Neural cell (in vitro differentiated cells): ENCODE measurements around the gene CCDC181. TPM values are rescaled to one million over a fixed set of nuclear protein-coding genes. Genes with fewer than 3 reads are reported as not detected.

Experiments
- H2AFZ ChIP-seq: fragments of 200-600, 300-800 bp; sonication (generic), shearing (Covaris generic); 2 replicates; pipeline ENCODE4 v1.6.0; 2014; ENCODE audit warnings: low read depth, mild to moderate bottlenecking, antibody characterized with exemption, low read length, moderate library complexity
- H3F3A ChIP-seq: fragments of 200-600 bp; shearing (Covaris generic); 2 replicates; pipeline ENCODE4 v1.6.1; 2016; ENCODE audit warnings: mild to moderate bottlenecking, moderate library complexity, mixed read lengths, antibody characterized with exemption, low read length; ENCODE audit not compliant: insufficient read depth, poor library complexity, severe bottlenecking
- H3K27ac ChIP-seq: fragments of 200-600, 300-800 bp; sonication (generic), shearing (Covaris generic); 2 replicates; pipeline ENCODE4 v1.5.1; 2014; ENCODE audit warnings: mild to moderate bottlenecking, low read length, moderate library complexity
- H3K27me3 ChIP-seq: fragments of 300-800, 200-600 bp; sonication (generic), shearing (Covaris generic); 2 replicates; pipeline ENCODE4 v1.6.0; 2014; ENCODE audit warnings: mild to moderate bottlenecking, low read depth, low read length, moderate library complexity; ENCODE audit not compliant: insufficient read depth
- H3K36me3 ChIP-seq: fragments of 300-800, 200-600 bp; sonication (generic), shearing (Covaris generic); 2 replicates; pipeline ENCODE4 v1.5.1; 2014; ENCODE audit warnings: mild to moderate bottlenecking, antibody characterized with exemption, low read length, moderate library complexity; ENCODE audit not compliant: insufficient read depth
- H3K4me2 ChIP-seq: fragments of 300-800, 200-600 bp; sonication (generic), shearing (Covaris generic); 2 replicates; pipeline ENCODE4 v1.6.0; 2014; ENCODE audit warnings: mild to moderate bottlenecking, low read length
- H3K4me3 ChIP-seq: fragments of 300-800, 200-600 bp; sonication (generic), shearing (Covaris generic); 2 replicates; pipeline ENCODE4 v1.5.1; 2014; ENCODE audit warnings: mild to moderate bottlenecking, low read length, moderate library complexity
- H3K79me2 ChIP-seq: fragments of 200-600 bp; shearing (Covaris generic); replicated peaks from 2 replicates; pipeline ENCODE4 v1.6.0; 2014; ENCODE audit warnings: mild to moderate bottlenecking, low read length, moderate library complexity; ENCODE audit not compliant: insufficient read depth
- H3K9ac ChIP-seq: fragments of 300-800, 200-600 bp; sonication (generic), shearing (Covaris generic); 2 replicates; pipeline ENCODE4 v1.6.1; 2016; ENCODE audit warnings: mild to moderate bottlenecking, low read length, mixed read lengths
- H3K9me2 ChIP-seq: fragments of 200-600 bp; shearing (Covaris generic); 2 replicates; pipeline ENCODE4 v1.6.1; 2016; ENCODE audit warnings: mild to moderate bottlenecking, low read length, mixed read lengths; ENCODE audit not compliant: insufficient read depth
- H3K9me3 ChIP-seq: fragments of 200-600, 300-800 bp; sonication (generic), shearing (Covaris generic); 2 replicates; pipeline ENCODE4 v1.6.1; 2016; ENCODE audit warnings: mild to moderate bottlenecking, mixed run types, low read length, moderate library complexity, mixed read lengths
- H4K20me1 ChIP-seq: fragments of 200-600 bp; shearing (Covaris generic); 2 replicates; pipeline ENCODE4 v1.6.1; 2016; ENCODE audit warnings: mild to moderate bottlenecking, mixed run types; ENCODE audit not compliant: insufficient read depth
- CTCF ChIP-seq: fragments of 450-650 bp; IDR thresholded peaks from 2 replicates; pipeline ENCODE4 v1.5.1; 2014; ENCODE audit warnings: antibody characterized with exemption, mild to moderate bottlenecking, moderate library complexity; ENCODE audit not compliant: poor library complexity, severe bottlenecking
- EP300 ChIP-seq: fragments of 450-650 bp; conservative IDR thresholded peaks from 2 replicates; pipeline ENCODE4 v1.6.1; 2014; ENCODE audit warnings: antibody characterized with exemption, mild to moderate bottlenecking, moderate library complexity; ENCODE audit not compliant: poor library complexity, severe bottlenecking
- EZH2 ChIP-seq: fragments of 200-600, 300-800 bp; shearing (Covaris generic), sonication (generic); IDR thresholded peaks from 2 replicates; pipeline ENCODE4 v1.6.1; 2014; ENCODE audit warnings: antibody characterized with exemption, low read length, borderline replicate concordance, mild to moderate bottlenecking; ENCODE audit not compliant: insufficient read depth, poor library complexity, severe bottlenecking
- MXI1 ChIP-seq: fragments of 450-650 bp; conservative IDR thresholded peaks from 2 replicates; pipeline ENCODE4 v1.6.1; 2014; ENCODE audit warnings: antibody characterized with exemption, mild to moderate bottlenecking; ENCODE audit not compliant: poor library complexity, severe bottlenecking
- POLR2AphosphoS5 ChIP-seq: IDR thresholded peaks from 2 replicates; pipeline ENCODE4 v1.6.1; 2012
- RAD21 ChIP-seq: fragments of 450-650 bp; conservative IDR thresholded peaks from 2 replicates; pipeline ENCODE4 v1.6.1; 2014; ENCODE audit warnings: antibody characterized with exemption, mild to moderate bottlenecking, moderate library complexity
- REST ChIP-seq: IDR thresholded peaks from 2 replicates; pipeline ENCODE4 v1.6.1; 2012; ENCODE audit warnings: borderline replicate concordance
- SMC3 ChIP-seq: fragments of 450-650 bp; conservative IDR thresholded peaks from 2 replicates; pipeline ENCODE4 v1.6.1; 2014; ENCODE audit warnings: antibody characterized with exemption, mild to moderate bottlenecking, moderate library complexity; ENCODE audit not compliant: poor library complexity
- TAF1 ChIP-seq: IDR thresholded peaks from 2 replicates; pipeline ENCODE4 v1.6.1; 2012; ENCODE audit warnings: low read depth
- polyA plus RNA-seq: library from polyadenylated mRNA; depleted of rRNA; stranded (reverse); fragments of >200 nt; gene quantifications from 2 replicates; pipeline ENCODE4 v1.2.3, GENCODE V29; 2014

CCDC181 gene
- polyA plus RNA-seq, 1 donor from 2014 or later = 14.7 TPM

DNA sequence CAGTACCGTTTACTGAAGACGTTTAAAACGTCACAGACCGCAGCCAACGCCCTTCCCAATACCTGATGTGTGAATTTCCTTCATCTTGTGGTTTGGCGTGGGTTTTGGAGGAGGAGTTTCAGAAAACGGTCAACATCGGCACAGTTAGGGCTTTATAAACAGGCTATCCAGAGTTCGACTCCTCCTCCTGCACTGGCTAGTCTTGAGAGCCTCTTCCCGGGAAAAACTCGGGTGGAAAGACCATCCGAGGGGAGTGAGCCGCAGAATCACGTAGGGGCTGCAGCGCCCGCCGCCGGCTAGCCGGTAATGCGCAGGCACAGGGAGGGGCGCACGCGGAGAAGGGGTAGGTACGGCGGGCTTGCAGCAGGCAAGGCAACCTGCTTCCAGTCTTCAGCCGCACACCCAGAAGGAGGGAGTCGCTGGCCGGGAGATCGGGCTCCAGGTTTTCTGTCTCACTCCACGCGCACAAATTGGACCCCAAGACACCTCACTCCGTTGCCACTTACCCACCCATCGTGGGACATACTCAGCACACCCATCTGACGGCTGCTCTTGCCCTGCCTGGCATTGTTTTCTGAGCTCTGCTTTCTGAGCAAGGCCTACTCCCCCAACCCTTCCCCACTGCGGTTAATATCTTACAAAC is 33.0 kb upstream of the CCDC181 start:
- H3K4me3 ChIP-seq = no peak overlapping the region
- no peaks in the 10 kb centered on the region for H3K79me2 ChIP-seq
- peaks cover 5% of the 10 kb centered on the region for H3K9me3 ChIP-seq
- H3F3A ChIP-seq = no peaks in the 10 kb centered on the region
- H3K27me3 ChIP-seq = no peaks in the 10 kb centered on the region
- TF ChIP-seq MXI1 (no peak), POLR2AphosphoS5 (no peak), CTCF (no peak), REST (no peak), RAD21 (no peak), SMC3 (no peak), EP300 (no peak), EZH2 (no peak), TAF1 (no peak)
- H3K36me3 ChIP-seq = no peaks in the 10 kb centered on the region
- H2AFZ ChIP-seq = no peak overlapping the region
- no peak overlapping the region for H3K9ac ChIP-seq
- no peak overlapping the region for H3K27ac ChIP-seq
- no peaks in the 10 kb centered on the region for H4K20me1 ChIP-seq
- H3K9me2 ChIP-seq = no peaks in the 10 kb centered on the region
- no peak overlapping the region for H3K4me2 ChIP-seq

GRCh38 chr1:169457443-169457842 is 30.2 kb upstream of the CCDC181 start:
- TF ChIP-seq RAD21 (no peak), EZH2 (no peak), REST (no peak), SMC3 (no peak), TAF1 (no peak)
- no peaks in the 10 kb centered on the region for H3F3A ChIP-seq
- H3K9ac ChIP-seq = no peak overlapping the region
- no peaks in the 10 kb centered on the region for H4K20me1 ChIP-seq
- no peak overlapping the region for H3K27ac ChIP-seq
- no peaks in the 10 kb centered on the region for H3K36me3 ChIP-seq
- peaks cover 5% of the 10 kb centered on the region for H3K9me3 ChIP-seq
- no peak overlapping the region for H2AFZ ChIP-seq
- H3K4me2 ChIP-seq = no peak overlapping the region
- H3K4me3 ChIP-seq = no peak overlapping the region
- H3K79me2 ChIP-seq = no peaks in the 10 kb centered on the region
- no peaks in the 10 kb centered on the region for H3K9me2 ChIP-seq
- no peaks in the 10 kb centered on the region for H3K27me3 ChIP-seq
